Measurements from ENCODE around the gene PAXIP1.

The PAXIP1 gene

GRCh38 chr7:155009570-155010157, 6.7 kb upstream of the PAXIP1 start:
- no peaks in the 10 kb centered on the region for H3K27me3 ChIP-seq (ENCODE audit: insufficient read depth, low read length)
- peaks cover 5% of the 10 kb centered on the region; the same call in 1 of the 2 replicates for H3K36me3 ChIP-seq (ENCODE audit: insufficient read depth, low read length)
- no peaks in the 10 kb centered on the region for H3K4me1 ChIP-seq (ENCODE audit: insufficient read depth, low read length)
- no peaks in the 10 kb centered on the region for H3K9me3 ChIP-seq (ENCODE audit: insufficient read depth, low read depth, low read length)
- WGBS = 82% methylated on average over 3 of the region's 3 CpGs
- no peak overlapping the region for H3K27ac ChIP-seq (ENCODE audit: low read depth, low read length)
- H3K4me3 ChIP-seq (ENCODE audit: low read length) = no peak overlapping the region
- H3K9ac ChIP-seq (ENCODE audit: low read depth, low read length) = no peak overlapping the region

GRCh38 chr7:155007947-155008346, 5.0 kb upstream of the PAXIP1 start:
- Histone ChIP-seq H3K27ac (ENCODE audit: low read depth, low read length) (no peak overlapping the region), H3K4me3 (ENCODE audit: low read length) (no peak overlapping the region), H3K9me3 (ENCODE audit: insufficient read depth, low read depth, low read length) (no peaks in the 10 kb centered on the region), H3K27me3 (ENCODE audit: insufficient read depth, low read length) (no peaks in the 10 kb centered on the region), H3K36me3 (ENCODE audit: insufficient read depth, low read length) (peaks cover 5% of the 10 kb centered on the region; the same call in 1 of the 2 replicates), H3K9ac (ENCODE audit: low read depth, low read length) (no peak overlapping the region), H3K4me1 (ENCODE audit: insufficient read depth, low read length) (no peaks in the 10 kb centered on the region; the same call in 1 of the 2 replicates)
- WGBS = 44% methylated on average over 13 of the region's 13 CpGs

GRCh38 chr7:155003376-155004214, 671 bp upstream of the PAXIP1 start:
- Histone ChIP-seq H3K27ac (ENCODE audit: low read depth, low read length) (peak overlapping the region; percentile 98), H3K4me1 (ENCODE audit: insufficient read depth, low read length) (no peaks in the 10 kb centered on the region; the same call in 1 of the 2 replicates), H3K9ac (ENCODE audit: low read depth, low read length) (peak overlapping the region; percentile 99), H3K36me3 (ENCODE audit: insufficient read depth, low read length) (peaks cover 8% of the 10 kb centered on the region), H3K9me3 (ENCODE audit: insufficient read depth, low read depth, low read length) (no peaks in the 10 kb centered on the region), H3K27me3 (ENCODE audit: insufficient read depth, low read length) (no peaks in the 10 kb centered on the region), H3K4me3 (ENCODE audit: low read length) (peak overlapping the region; percentile 98)
- under 1% methylated on average over 77 of the region's 78 CpGs for WGBS

GRCh38 chr7:155002411-155003091, 373 bp downstream of the PAXIP1 start:
- peak overlapping the region; percentile 83 for H3K9ac ChIP-seq (ENCODE audit: low read depth, low read length)
- H3K27ac ChIP-seq (ENCODE audit: low read depth, low read length) = peak overlapping the region; percentile 65; the same call in 1 of the 2 replicates
- WGBS = under 1% methylated on average over 104 of the region's 104 CpGs
- peaks cover 18% of the 10 kb centered on the region for H3K36me3 ChIP-seq (ENCODE audit: insufficient read depth, low read length)
- no peaks in the 10 kb centered on the region for H3K27me3 ChIP-seq (ENCODE audit: insufficient read depth, low read length)
- peaks cover 4% of the 10 kb centered on the region for H3K4me1 ChIP-seq (ENCODE audit: insufficient read depth, low read length)
- peak overlapping the region; percentile 98 for H3K4me3 ChIP-seq (ENCODE audit: low read length)
- no peaks in the 10 kb centered on the region for H3K9me3 ChIP-seq (ENCODE audit: insufficient read depth, low read depth, low read length)

- Histone ChIP-seq H3K36me3 (ENCODE audit: insufficient read depth, low read length) (peaks cover 23% of the 10 kb centered on the region), H3K9ac (ENCODE audit: low read depth, low read length) (peak overlapping the region; percentile 83), H3K4me1 (ENCODE audit: insufficient read depth, low read length) (peaks cover 10% of the 10 kb centered on the region), H3K9me3 (ENCODE audit: insufficient read depth, low read depth, low read length) (no peaks in the 10 kb centered on the region), H3K4me3 (ENCODE audit: low read length) (peak overlapping the region; percentile 98), H3K27ac (ENCODE audit: low read depth, low read length) (peak overlapping the region; percentile 65; the same call in 1 of the 2 replicates), H3K27me3 (ENCODE audit: insufficient read depth, low read length) (no peaks in the 10 kb centered on the region)
- 17% methylated on average over 21 of the region's 24 CpGs for WGBS
These were observed 1.0 kb downstream of the PAXIP1 start for GRCh38 chr7:155001756-155002410.

- WGBS = 96% methylated on average over 2 of the region's 2 CpGs
- no peaks in the 10 kb centered on the region for H3K9me3 ChIP-seq (ENCODE audit: insufficient read depth, low read depth, low read length)
- H3K36me3 ChIP-seq (ENCODE audit: insufficient read depth, low read length) = peaks cover 32% of the 10 kb centered on the region
- peak overlapping the region; percentile 7; the same call in 1 of the 2 replicates for H3K4me3 ChIP-seq (ENCODE audit: low read length)
- H3K27me3 ChIP-seq (ENCODE audit: insufficient read depth, low read length) = no peaks in the 10 kb centered on the region
- H3K27ac ChIP-seq (ENCODE audit: low read depth, low read length) = no peak overlapping the region
- H3K9ac ChIP-seq (ENCODE audit: low read depth, low read length) = no peak overlapping the region
- peaks cover 20% of the 10 kb centered on the region for H3K4me1 ChIP-seq (ENCODE audit: insufficient read depth, low read length)
These were observed 2.1 kb downstream of the PAXIP1 start for GRCh38 chr7:155000795-155001194.

GRCh38 chr7:154998481-154998880, 4.4 kb downstream of the PAXIP1 start:
- no peaks in the 10 kb centered on the region for H3K9me3 ChIP-seq (ENCODE audit: insufficient read depth, low read depth, low read length)
- H3K27ac ChIP-seq (ENCODE audit: low read depth, low read length) = no peak overlapping the region
- peaks cover 20% of the 10 kb centered on the region for H3K4me1 ChIP-seq (ENCODE audit: insufficient read depth, low read length)
- H3K4me3 ChIP-seq (ENCODE audit: low read length) = no peak overlapping the region
- peaks cover 50% of the 10 kb centered on the region for H3K36me3 ChIP-seq (ENCODE audit: insufficient read depth, low read length)
- H3K9ac ChIP-seq (ENCODE audit: low read depth, low read length) = no peak overlapping the region
- H3K27me3 ChIP-seq (ENCODE audit: insufficient read depth, low read length) = no peaks in the 10 kb centered on the region
- WGBS = 100% methylated on average over 2 of the region's 3 CpGs

GRCh38 chr7:154997840-154998370, 5.0 kb downstream of the PAXIP1 start:
- no peak overlapping the region for H3K9ac ChIP-seq (ENCODE audit: low read depth, low read length)
- H3K27ac ChIP-seq (ENCODE audit: low read depth, low read length) = peak overlapping the region; percentile 84; the same call in 1 of the 2 replicates
- no peak overlapping the region for H3K4me3 ChIP-seq (ENCODE audit: low read length)
- 93% methylated on average over 10 of the region's 10 CpGs for WGBS
- peaks cover 56% of the 10 kb centered on the region for H3K36me3 ChIP-seq (ENCODE audit: insufficient read depth, low read length)
- H3K4me1 ChIP-seq (ENCODE audit: insufficient read depth, low read length) = peaks cover 20% of the 10 kb centered on the region
- H3K27me3 ChIP-seq (ENCODE audit: insufficient read depth, low read length) = no peaks in the 10 kb centered on the region
- no peaks in the 10 kb centered on the region for H3K9me3 ChIP-seq (ENCODE audit: insufficient read depth, low read depth, low read length)

GRCh38 chr7:154996756-154997155, 6.2 kb downstream of the PAXIP1 start:
- Histone ChIP-seq H3K36me3 (ENCODE audit: insufficient read depth, low read length) (peaks cover 64% of the 10 kb centered on the region), H3K27ac (ENCODE audit: low read depth, low read length) (peak overlapping the region; percentile 84), H3K9ac (ENCODE audit: low read depth, low read length) (peak overlapping the region; percentile 68), H3K4me1 (ENCODE audit: insufficient read depth, low read length) (peaks cover 20% of the 10 kb centered on the region), H3K4me3 (ENCODE audit: low read length) (peak overlapping the region; percentile 15; the same call in 1 of the 2 replicates), H3K27me3 (ENCODE audit: insufficient read depth, low read length) (no peaks in the 10 kb centered on the region), H3K9me3 (ENCODE audit: insufficient read depth, low read depth, low read length) (no peaks in the 10 kb centered on the region)
- 51% methylated on average over 4 of the region's 4 CpGs for WGBS

- Histone ChIP-seq H3K4me1 (ENCODE audit: insufficient read depth, low read length) (peaks cover 20% of the 10 kb centered on the region), H3K27me3 (ENCODE audit: insufficient read depth, low read length) (no peaks in the 10 kb centered on the region), H3K9ac (ENCODE audit: low read depth, low read length) (no peak overlapping the region), H3K4me3 (ENCODE audit: low read length) (no peak overlapping the region), H3K36me3 (ENCODE audit: insufficient read depth, low read length) (peaks cover 71% of the 10 kb centered on the region), H3K27ac (ENCODE audit: low read depth, low read length) (no peak overlapping the region; the same call in none of the 2 replicates), H3K9me3 (ENCODE audit: insufficient read depth, low read depth, low read length) (no peaks in the 10 kb centered on the region)
- WGBS = 100% methylated on average over 1 of the region's 1 CpG
These were observed 6.8 kb downstream of the PAXIP1 start for GRCh38 chr7:154996101-154996500.
